ENCODE measurements around the gene VAMP2. TPM values are rescaled to one million over a fixed set of nuclear protein-coding genes. Genes with fewer than 3 reads are reported as not detected.

VAMP2 gene
- total and polyA plus RNA-seq, 9 of the 15 experiments (the other 6 are each of a cell fraction or from before 2014, with no cell fraction given) = 2.3 to 31.8 (median 6.0) TPM

DNA sequence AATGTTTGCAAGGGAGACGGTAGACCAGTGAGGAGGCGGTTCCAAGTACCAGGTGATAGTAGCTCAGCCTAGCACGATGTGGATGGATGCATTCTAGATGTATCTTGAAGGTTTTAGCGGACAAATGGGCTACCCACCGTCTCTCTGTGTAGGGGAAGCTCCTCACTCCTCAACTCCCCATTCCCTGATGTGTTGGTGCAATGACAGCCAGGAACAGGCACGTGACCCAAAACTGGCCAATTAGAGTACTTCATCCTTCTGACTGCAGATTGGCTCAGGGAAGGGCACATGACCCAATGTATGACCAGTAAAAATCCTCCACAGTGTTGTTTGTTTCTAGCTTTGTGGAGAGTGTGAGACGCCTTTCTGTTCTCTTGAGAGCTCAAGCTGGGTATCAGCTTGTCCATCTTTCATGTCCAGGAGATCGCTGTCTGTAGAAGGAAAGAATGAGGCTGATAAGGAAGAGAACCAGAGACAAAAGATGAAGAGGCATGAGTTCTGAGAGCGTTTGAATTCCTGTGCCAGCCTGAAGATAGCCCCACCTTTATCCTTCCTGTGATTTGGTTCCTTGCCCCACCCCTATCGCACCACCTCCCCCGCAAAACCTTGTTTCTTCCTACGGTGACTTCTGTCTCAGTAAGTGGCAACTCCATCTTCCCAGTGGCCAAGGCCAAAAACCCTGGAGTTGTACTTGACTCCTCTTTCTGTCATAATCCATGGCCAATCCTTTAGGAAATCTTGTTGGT lies 29.5 kb upstream of the VAMP2 start (continued):
- no peak for TF ChIP-seq SRSF7 (optimal IDR thresholded peaks at IDR 0.05; ENCODE audit: low read depth, low read length)
- no peak for TF ChIP-seq SRSF1 (IDR thresholded peaks at IDR 0.05; ENCODE audit: low read depth, low read length)
- TF ChIP-seq, protein P1, sequence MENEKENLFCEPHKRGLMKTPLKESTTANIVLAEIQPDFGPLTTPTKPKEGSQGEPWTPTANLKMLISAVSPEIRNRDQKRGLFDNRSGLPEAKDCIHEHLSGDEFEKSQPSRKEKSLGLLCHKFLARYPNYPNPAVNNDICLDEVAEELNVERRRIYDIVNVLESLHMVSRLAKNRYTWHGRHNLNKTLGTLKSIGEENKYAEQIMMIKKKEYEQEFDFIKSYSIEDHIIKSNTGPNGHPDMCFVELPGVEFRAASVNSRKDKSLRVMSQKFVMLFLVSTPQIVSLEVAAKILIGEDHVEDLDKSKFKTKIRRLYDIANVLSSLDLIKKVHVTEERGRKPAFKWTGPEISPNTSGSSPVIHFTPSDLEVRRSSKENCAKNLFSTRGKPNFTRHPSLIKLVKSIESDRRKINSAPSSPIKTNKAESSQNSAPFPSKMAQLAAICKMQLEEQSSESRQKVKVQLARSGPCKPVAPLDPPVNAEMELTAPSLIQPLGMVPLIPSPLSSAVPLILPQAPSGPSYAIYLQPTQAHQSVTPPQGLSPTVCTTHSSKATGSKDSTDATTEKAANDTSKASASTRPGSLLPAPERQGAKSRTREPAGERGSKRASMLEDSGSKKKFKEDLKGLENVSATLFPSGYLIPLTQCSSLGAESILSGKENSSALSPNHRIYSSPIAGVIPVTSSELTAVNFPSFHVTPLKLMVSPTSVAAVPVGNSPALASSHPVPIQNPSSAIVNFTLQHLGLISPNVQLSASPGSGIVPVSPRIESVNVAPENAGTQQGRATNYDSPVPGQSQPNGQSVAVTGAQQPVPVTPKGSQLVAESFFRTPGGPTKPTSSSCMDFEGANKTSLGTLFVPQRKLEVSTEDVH (IDR thresholded peaks at IDR 0.05; ENCODE audit: low read depth, partially characterized antibody) = no peak
- TF ChIP-seq SIX5 (IDR thresholded peaks at IDR 0.05; ENCODE audit: borderline replicate concordance in 1 of 2, insufficient read depth in 1 of 2, low read depth in 1 of 2, low read length in 2 of 2) = no peak
- no peak for TF ChIP-seq ESRRA (IDR thresholded peaks at IDR 0.05; ENCODE audit: borderline replicate concordance, low read depth)
- peak; percentile 12 for TF ChIP-seq PHF20 (IDR thresholded peaks at IDR 0.05; ENCODE audit: partially characterized antibody)
- TF ChIP-seq MEF2D (tag; conservative IDR thresholded peaks at IDR 0.05; ENCODE audit: low read depth) = no peak
- TF ChIP-seq, protein P2, sequence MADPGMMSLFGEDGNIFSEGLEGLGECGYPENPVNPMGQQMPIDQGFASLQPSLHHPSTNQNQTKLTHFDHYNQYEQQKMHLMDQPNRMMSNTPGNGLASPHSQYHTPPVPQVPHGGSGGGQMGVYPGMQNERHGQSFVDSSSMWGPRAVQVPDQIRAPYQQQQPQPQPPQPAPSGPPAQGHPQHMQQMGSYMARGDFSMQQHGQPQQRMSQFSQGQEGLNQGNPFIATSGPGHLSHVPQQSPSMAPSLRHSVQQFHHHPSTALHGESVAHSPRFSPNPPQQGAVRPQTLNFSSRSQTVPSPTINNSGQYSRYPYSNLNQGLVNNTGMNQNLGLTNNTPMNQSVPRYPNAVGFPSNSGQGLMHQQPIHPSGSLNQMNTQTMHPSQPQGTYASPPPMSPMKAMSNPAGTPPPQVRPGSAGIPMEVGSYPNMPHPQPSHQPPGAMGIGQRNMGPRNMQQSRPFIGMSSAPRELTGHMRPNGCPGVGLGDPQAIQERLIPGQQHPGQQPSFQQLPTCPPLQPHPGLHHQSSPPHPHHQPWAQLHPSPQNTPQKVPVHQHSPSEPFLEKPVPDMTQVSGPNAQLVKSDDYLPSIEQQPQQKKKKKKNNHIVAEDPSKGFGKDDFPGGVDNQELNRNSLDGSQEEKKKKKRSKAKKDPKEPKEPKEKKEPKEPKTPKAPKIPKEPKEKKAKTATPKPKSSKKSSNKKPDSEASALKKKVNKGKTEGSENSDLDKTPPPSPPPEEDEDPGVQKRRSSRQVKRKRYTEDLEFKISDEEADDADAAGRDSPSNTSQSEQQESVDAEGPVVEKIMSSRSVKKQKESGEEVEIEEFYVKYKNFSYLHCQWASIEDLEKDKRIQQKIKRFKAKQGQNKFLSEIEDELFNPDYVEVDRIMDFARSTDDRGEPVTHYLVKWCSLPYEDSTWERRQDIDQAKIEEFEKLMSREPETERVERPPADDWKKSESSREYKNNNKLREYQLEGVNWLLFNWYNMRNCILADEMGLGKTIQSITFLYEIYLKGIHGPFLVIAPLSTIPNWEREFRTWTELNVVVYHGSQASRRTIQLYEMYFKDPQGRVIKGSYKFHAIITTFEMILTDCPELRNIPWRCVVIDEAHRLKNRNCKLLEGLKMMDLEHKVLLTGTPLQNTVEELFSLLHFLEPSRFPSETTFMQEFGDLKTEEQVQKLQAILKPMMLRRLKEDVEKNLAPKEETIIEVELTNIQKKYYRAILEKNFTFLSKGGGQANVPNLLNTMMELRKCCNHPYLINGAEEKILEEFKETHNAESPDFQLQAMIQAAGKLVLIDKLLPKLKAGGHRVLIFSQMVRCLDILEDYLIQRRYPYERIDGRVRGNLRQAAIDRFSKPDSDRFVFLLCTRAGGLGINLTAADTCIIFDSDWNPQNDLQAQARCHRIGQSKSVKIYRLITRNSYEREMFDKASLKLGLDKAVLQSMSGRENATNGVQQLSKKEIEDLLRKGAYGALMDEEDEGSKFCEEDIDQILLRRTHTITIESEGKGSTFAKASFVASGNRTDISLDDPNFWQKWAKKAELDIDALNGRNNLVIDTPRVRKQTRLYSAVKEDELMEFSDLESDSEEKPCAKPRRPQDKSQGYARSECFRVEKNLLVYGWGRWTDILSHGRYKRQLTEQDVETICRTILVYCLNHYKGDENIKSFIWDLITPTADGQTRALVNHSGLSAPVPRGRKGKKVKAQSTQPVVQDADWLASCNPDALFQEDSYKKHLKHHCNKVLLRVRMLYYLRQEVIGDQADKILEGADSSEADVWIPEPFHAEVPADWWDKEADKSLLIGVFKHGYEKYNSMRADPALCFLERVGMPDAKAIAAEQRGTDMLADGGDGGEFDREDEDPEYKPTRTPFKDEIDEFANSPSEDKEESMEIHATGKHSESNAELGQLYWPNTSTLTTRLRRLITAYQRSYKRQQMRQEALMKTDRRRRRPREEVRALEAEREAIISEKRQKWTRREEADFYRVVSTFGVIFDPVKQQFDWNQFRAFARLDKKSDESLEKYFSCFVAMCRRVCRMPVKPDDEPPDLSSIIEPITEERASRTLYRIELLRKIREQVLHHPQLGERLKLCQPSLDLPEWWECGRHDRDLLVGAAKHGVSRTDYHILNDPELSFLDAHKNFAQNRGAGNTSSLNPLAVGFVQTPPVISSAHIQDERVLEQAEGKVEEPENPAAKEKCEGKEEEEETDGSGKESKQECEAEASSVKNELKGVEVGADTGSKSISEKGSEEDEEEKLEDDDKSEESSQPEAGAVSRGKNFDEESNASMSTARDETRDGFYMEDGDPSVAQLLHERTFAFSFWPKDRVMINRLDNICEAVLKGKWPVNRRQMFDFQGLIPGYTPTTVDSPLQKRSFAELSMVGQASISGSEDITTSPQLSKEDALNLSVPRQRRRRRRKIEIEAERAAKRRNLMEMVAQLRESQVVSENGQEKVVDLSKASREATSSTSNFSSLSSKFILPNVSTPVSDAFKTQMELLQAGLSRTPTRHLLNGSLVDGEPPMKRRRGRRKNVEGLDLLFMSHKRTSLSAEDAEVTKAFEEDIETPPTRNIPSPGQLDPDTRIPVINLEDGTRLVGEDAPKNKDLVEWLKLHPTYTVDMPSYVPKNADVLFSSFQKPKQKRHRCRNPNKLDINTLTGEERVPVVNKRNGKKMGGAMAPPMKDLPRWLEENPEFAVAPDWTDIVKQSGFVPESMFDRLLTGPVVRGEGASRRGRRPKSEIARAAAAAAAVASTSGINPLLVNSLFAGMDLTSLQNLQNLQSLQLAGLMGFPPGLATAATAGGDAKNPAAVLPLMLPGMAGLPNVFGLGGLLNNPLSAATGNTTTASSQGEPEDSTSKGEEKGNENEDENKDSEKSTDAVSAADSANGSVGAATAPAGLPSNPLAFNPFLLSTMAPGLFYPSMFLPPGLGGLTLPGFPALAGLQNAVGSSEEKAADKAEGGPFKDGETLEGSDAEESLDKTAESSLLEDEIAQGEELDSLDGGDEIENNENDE (IDR thresholded peaks at IDR 0.05; ENCODE audit: low read depth, low read length) = no peak
- 0 out of 2 replicates have a peak, but pooled peaks have one; percentile 25 for TF ChIP-seq BACH1 (tag; IDR thresholded peaks at IDR 0.05)
- TF ChIP-seq LARP7 (IDR thresholded peaks at IDR 0.05) = no peak
- TF ChIP-seq NFRKB (IDR thresholded peaks at IDR 0.05; ENCODE audit: low read depth) = no peak
- no peak for TF ChIP-seq U2AF1 (optimal IDR thresholded peaks at IDR 0.05; ENCODE audit: low read depth, low read length)
- no peak for TF ChIP-seq ZNF408 (CRISPR knock-in tag; IDR thresholded peaks at IDR 0.05; ENCODE audit: low read depth)
- no peak for TF ChIP-seq NFE2 (IDR thresholded peaks at IDR 0.05; ENCODE audit: low read depth)
